Spleen (tissue), 7 donors: Measurements from ENCODE around the gene WAS.

Experiments used
- POLR2AphosphoS5 ChIP-seq, 3 donors: sonication (generic); formaldehyde crosslinking; IDR thresholded peaks; one replicate each; pipeline ENCODE4 v1.5.1; 2017; ENCODE audit warnings: antibody characterized with exemption in 3 of 3
- TF ChIP-seq, protein P1 (sequence below), 11 experiments: fragments of 200-600 bp in 7 of 11; fragments of 450-650 bp in 4 of 11; sonication (generic) in 4 of 11; IDR thresholded peaks in 8 of 11; conservative IDR thresholded peaks in 3 of 11; 1 replicate in 7 of 11; 2 replicates in 4 of 11; pipeline versions ENCODE4 v1.4.0 to v1.8.0; 2016 to 2021; ENCODE audit warnings: antibody characterized with exemption in 11 of 11, inconsistent platforms in 4 of 11, mild to moderate bottlenecking in 1 of 11
- donor health status: DM: no; HTN: no; CAD: no; lungs with moderate emphysema.
- donor health status: DM: no; HTN: no; CAD: no.
- donor health status: DM: no; HTN: no; CAD: no.

DNA sequence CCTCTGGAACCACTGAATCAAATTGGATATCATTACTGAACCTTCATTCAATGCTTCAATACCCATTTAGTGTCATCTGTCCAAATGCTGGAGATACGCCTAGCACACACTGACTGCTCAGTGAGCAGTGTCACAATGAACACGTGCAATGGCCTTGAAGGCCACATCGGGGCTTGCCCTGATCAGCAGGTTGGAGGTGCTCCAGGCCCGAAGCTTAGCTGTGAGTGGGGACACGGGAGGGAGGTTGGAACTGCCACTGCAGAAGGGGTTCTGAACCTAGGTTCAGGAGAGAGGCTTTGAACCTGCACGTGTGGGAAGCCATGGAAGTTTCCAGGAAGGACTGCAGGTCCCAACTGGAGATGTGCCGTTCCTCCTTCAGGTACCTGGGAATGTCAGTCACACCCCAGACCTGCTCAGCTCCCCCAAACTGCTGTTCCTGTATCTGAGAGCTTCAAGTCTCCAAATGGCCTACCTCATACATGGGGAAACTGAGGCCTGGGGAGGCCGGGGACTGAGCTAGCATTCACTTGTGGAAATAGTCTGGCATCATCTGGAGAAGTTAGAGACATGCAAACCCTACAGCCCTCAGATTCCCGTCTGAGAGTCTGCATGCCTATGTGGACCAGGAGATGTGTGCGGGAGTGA is 1.9 kb upstream of the WAS start:
- TF ChIP-seq, protein P1, sequence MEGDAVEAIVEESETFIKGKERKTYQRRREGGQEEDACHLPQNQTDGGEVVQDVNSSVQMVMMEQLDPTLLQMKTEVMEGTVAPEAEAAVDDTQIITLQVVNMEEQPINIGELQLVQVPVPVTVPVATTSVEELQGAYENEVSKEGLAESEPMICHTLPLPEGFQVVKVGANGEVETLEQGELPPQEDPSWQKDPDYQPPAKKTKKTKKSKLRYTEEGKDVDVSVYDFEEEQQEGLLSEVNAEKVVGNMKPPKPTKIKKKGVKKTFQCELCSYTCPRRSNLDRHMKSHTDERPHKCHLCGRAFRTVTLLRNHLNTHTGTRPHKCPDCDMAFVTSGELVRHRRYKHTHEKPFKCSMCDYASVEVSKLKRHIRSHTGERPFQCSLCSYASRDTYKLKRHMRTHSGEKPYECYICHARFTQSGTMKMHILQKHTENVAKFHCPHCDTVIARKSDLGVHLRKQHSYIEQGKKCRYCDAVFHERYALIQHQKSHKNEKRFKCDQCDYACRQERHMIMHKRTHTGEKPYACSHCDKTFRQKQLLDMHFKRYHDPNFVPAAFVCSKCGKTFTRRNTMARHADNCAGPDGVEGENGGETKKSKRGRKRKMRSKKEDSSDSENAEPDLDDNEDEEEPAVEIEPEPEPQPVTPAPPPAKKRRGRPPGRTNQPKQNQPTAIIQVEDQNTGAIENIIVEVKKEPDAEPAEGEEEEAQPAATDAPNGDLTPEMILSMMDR (IDR thresholded peaks at IDR 0.05 in 8 of 11, conservative IDR thresholded peaks at IDR 0.05 in 3 of 11) = no peak
- no peak for TF ChIP-seq POLR2AphosphoS5 (IDR thresholded peaks at IDR 0.05)
